Measurements from ENCODE around the gene ST8SIA1.

ST8SIA1 gene

DNA sequence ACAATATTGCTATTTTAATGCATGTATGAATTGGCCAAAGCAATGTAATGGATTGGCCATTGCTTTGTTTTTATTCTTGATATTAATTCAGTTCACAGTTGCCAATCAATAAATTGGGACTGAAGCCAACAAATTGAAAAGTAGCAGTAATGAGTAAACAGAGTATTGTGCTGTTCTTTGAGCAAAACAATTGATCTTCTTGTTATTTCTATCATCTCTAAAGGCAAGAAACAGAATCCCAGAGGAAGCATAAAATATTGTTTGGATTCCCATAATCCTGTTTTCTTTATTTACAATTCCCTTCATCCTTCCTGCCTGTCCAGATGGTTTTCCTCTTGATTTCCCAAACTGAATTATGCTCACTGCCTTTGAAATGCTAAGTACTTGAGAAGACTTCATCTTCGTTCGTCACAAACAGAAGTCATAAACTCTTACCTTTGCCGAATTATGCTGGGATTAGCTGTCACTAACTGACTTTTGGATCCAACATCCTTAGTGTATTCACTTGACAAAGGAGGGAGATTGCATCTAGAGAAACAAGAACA lies 85.9 kb downstream of the ST8SIA1 start:
- ChIA-PET POLR2A (no interaction called here), CTCF (no interaction called here)
- H3K4me3 ChIP-seq (ENCODE audit: low read depth, low read length), result no peak overlapping the region
- no peaks in the 10 kb centered on the region for H3K4me1 ChIP-seq (ENCODE audit: control insufficient read depth, insufficient read depth, low read length)
- TF ChIP-seq HOXA7 (CRISPR knock-in tag; IDR thresholded peaks at IDR 0.05; ENCODE audit: borderline replicate concordance) (no peak), ZNF473 (tag by site-specific recombination; IDR thresholded peaks at IDR 0.05) (no peak), ZNF548 (tag by site-specific recombination; IDR thresholded peaks at IDR 0.05) (no peak), ZNF404 (tag by site-specific recombination; IDR thresholded peaks at IDR 0.05) (no peak), ZNF248 (tag by site-specific recombination; IDR thresholded peaks at IDR 0.05) (no peak), ZNF112 (tag by site-specific recombination; IDR thresholded peaks at IDR 0.05) (no peak), ZNF560 (tag by site-specific recombination; IDR thresholded peaks at IDR 0.05; ENCODE audit: borderline replicate concordance) (no peak), ZNF416 (tag by site-specific recombination; IDR thresholded peaks at IDR 0.05) (no peak), ZNF707 (tag by site-specific recombination; IDR thresholded peaks at IDR 0.05) (no peak), ZNF837 (tag by site-specific recombination; IDR thresholded peaks at IDR 0.05) (no peak), OVOL3 (tag by site-specific recombination; IDR thresholded peaks at IDR 0.05) (no peak), ZNF530 (tag by site-specific recombination; IDR thresholded peaks at IDR 0.05; ENCODE audit: low read depth) (no peak), ZNF239 (tag by site-specific recombination; IDR thresholded peaks at IDR 0.05) (no peak), ZNF792 (tag by site-specific recombination; IDR thresholded peaks at IDR 0.05) (no peak), ZNF791 (tag by site-specific recombination; IDR thresholded peaks at IDR 0.05) (no peak)
- TF ChIP-seq, protein P1, sequence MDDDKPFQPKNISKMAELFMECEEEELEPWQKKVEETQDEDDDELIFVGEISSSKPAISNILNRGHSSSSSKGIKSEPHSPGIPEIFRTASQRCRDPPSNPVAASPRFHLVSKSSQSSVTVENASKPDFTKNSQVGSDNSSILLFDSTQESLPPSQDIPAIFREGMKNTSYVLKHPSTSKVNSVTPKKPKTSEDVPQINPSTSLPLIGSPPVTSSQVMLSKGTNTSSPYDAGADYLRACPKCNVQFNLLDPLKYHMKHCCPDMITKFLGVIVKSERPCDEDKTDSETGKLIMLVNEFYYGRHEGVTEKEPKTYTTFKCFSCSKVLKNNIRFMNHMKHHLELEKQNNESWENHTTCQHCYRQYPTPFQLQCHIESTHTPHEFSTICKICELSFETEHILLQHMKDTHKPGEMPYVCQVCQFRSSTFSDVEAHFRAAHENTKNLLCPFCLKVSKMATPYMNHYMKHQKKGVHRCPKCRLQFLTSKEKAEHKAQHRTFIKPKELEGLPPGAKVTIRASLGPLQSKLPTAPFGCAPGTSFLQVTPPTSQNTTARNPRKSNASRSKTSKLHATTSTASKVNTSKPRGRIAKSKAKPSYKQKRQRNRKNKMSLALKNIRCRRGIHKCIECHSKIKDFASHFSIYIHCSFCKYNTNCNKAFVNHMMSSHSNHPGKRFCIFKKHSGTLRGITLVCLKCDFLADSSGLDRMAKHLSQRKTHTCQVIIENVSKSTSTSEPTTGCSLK (tag by site-specific recombination; IDR thresholded peaks at IDR 0.05), result no peak
- TF ChIP-seq, protein P2, sequence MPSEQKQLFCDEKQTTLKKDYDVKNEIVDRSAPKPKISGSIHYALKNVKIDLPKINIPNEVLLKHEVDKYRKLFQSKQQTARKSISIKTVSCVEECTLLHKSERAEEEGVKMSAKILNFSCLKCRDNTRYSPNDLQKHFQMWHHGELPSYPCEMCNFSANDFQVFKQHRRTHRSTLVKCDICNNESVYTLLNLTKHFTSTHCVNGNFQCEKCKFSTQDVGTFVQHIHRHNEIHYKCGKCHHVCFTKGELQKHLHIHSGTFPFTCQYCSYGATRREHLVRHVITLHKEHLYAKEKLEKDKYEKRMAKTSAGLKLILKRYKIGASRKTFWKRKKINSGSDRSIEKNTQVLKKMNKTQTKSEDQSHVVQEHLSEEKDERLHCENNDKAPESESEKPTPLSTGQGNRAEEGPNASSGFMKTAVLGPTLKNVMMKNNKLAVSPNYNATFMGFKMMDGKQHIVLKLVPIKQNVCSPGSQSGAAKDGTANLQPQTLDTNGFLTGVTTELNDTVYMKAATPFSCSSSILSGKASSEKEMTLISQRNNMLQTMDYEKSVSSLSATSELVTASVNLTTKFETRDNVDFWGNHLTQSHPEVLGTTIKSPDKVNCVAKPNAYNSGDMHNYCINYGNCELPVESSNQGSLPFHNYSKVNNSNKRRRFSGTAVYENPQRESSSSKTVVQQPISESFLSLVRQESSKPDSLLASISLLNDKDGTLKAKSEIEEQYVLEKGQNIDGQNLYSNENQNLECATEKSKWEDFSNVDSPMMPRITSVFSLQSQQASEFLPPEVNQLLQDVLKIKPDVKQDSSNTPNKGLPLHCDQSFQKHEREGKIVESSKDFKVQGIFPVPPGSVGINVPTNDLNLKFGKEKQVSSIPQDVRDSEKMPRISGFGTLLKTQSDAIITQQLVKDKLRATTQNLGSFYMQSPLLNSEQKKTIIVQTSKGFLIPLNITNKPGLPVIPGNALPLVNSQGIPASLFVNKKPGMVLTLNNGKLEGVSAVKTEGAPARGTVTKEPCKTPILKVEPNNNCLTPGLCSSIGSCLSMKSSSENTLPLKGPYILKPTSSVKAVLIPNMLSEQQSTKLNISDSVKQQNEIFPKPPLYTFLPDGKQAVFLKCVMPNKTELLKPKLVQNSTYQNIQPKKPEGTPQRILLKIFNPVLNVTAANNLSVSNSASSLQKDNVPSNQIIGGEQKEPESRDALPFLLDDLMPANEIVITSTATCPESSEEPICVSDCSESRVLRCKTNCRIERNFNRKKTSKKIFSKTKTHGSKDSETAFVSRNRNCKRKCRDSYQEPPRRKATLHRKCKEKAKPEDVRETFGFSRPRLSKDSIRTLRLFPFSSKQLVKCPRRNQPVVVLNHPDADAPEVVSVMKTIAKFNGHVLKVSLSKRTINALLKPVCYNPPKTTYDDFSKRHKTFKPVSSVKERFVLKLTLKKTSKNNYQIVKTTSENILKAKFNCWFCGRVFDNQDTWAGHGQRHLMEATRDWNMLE (tag by site-specific recombination; conservative IDR thresholded peaks at IDR 0.05; ENCODE audit: low read depth), result no peak
- TF ChIP-seq, protein P3, sequence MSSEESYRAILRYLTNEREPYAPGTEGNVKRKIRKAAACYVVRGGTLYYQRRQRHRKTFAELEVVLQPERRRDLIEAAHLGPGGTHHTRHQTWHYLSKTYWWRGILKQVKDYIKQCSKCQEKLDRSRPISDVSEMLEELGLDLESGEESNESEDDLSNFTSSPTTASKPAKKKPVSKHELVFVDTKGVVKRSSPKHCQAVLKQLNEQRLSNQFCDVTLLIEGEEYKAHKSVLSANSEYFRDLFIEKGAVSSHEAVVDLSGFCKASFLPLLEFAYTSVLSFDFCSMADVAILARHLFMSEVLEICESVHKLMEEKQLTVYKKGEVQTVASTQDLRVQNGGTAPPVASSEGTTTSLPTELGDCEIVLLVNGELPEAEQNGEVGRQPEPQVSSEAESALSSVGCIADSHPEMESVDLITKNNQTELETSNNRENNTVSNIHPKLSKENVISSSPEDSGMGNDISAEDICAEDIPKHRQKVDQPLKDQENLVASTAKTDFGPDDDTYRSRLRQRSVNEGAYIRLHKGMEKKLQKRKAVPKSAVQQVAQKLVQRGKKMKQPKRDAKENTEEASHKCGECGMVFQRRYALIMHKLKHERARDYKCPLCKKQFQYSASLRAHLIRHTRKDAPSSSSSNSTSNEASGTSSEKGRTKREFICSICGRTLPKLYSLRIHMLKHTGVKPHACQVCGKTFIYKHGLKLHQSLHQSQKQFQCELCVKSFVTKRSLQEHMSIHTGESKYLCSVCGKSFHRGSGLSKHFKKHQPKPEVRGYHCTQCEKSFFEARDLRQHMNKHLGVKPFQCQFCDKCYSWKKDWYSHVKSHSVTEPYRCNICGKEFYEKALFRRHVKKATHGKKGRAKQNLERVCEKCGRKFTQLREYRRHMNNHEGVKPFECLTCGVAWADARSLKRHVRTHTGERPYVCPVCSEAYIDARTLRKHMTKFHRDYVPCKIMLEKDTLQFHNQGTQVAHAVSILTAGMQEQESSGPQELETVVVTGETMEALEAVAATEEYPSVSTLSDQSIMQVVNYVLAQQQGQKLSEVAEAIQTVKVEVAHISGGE (tag by site-specific recombination; conservative IDR thresholded peaks at IDR 0.05; ENCODE audit: low read depth), result no peak
- H3K9me3 ChIP-seq (ENCODE audit: control insufficient read depth, insufficient read depth, low read depth, low read length), result no peaks in the 10 kb centered on the region
- no peaks in the 10 kb centered on the region for H3K36me3 ChIP-seq (ENCODE audit: control insufficient read depth in 2 of 2, insufficient read depth in 1 of 2, low read length in 2 of 2)
- no peak overlapping the region for H3K27ac ChIP-seq (ENCODE audit: extremely low read depth, low read depth, low read length)
